Testis (tissue), 3 donors: Measurements from ENCODE around the gene ARHGEF10L. TPM values are rescaled to one million over a fixed set of nuclear protein-coding genes. Genes with fewer than 3 reads are reported as not detected.

Experiments
- DNase-seq: peaks from one replicate; pipeline ENCODE4 v3.0.0-alpha.2; 2019
- H3K27ac ChIP-seq, 2 donors: fragments of 200-600 bp; sonication (generic); one replicate each; pipeline ENCODE4 v1.5.1; 2019
- H3K27me3 ChIP-seq: fragments of 200-600 bp; sonication (generic); one replicate; pipeline ENCODE4 v1.5.1; 2019
- H3K36me3 ChIP-seq: fragments of 200-600 bp; sonication (generic); one replicate; pipeline ENCODE4 v1.5.1; 2017; ENCODE audit warnings: low read depth; ENCODE audit errors: missing control alignments
- H3K4me1 ChIP-seq: fragments of 200-600 bp; sonication (generic); one replicate; pipeline ENCODE4 v1.5.1; 2019
- H3K4me3 ChIP-seq, 2 donors: fragments of 200-600 bp; sonication (generic); one replicate each; pipeline ENCODE4 v1.5.1; 2017 to 2019
- H3K9me3 ChIP-seq: fragments of 200-600 bp; sonication (generic); one replicate; pipeline ENCODE4 v1.5.1; 2017
- POLR2A ChIP-seq: fragments of 450-650 bp; IDR thresholded peaks from one replicate; pipeline ENCODE4 v1.6.1; 2017; ENCODE audit warnings: antibody characterized with exemption, mild to moderate bottlenecking, moderate library complexity
- WGBS, 2 donors: methylation state at CpG; one replicate each; pipeline ENCODE4 v1.1.5; 2018; 5-methylcytosine and 5-hydroxymethylcytosine counted together
- intact Hi-C: fragments of 100-400 bp; cut with DNase I; formaldehyde crosslinking; loops from one replicate; pipeline ENCODE4 v1.15.1; 2023; ENCODE audit warnings: low total_unique reads
- polyA plus RNA-seq: library from polyadenylated mRNA; stranded (reverse); fragments of 350-450 nt; fragmentation: Illumina TruSeq; extraction: RNeasy Lipid Tissue Mini Kit (QIAGEN cat#74804); gene quantifications from one replicate; pipeline ENCODE4 v1.2.3, GENCODE V29; 2014; ENCODE audit warnings: low read depth, low replicate concordance; ENCODE audit not compliant: insufficient read depth
- total RNA-seq, 2 donors: library from RNA; depleted of rRNA; stranded (reverse); fragments of >200 nt; gene quantifications; one replicate each; pipeline ENCODE4 v1.2.3, GENCODE V29; 2016
- TF ChIP-seq, protein P1 (sequence below), 3 experiments: fragments of 450-650 bp in 2 of 3; fragments of 200-600 bp in 1 of 3; sonication (generic) in 1 of 3; IDR thresholded peaks; one replicate each; pipeline ENCODE4 v1.5.1; 2016 to 2019; ENCODE audit warnings: antibody characterized with exemption in 3 of 3, mild to moderate bottlenecking in 2 of 3, moderate library complexity in 1 of 3

Gene ARHGEF10L
- total and polyA plus RNA-seq, 3 donors from 2014 or later = 13.5 to 20.3 (median 18.4) TPM

DNA sequence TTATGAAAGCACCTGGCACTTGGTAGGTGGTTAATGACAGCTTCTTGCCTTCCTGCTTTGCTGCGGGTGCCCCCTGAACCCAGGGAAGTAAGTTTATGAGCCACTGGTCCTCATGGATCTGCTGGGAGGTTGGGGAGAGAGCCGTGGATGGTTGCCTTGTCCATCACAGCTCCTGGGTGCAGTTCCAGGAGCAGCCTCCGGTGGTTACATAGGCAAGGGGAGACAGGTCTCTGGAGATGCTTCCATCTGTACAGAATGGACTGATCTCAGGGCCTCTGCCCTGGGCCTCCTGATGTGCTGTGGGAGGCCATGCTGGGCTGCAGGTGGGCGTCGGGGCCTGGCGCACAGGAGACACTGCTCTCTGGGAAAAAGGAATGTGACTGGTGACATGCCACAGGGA is 31.6 kb upstream of the ARHGEF10L start:
- H3K9me3 ChIP-seq = no peaks in the 10 kb centered on the region
- no peak overlapping the region for H3K4me3 ChIP-seq
- H3K36me3 ChIP-seq = no peaks in the 10 kb centered on the region
- DNase-seq = no peak
- no peaks in the 10 kb centered on the region for H3K27me3 ChIP-seq
- H3K27ac ChIP-seq = no peak overlapping the region
- 43 to 92% methylated on average over 2 to 6 of the region's 6 CpGs for WGBS, 2 donors
- no peaks in the 10 kb centered on the region for H3K4me1 ChIP-seq
- TF ChIP-seq, protein P1, sequence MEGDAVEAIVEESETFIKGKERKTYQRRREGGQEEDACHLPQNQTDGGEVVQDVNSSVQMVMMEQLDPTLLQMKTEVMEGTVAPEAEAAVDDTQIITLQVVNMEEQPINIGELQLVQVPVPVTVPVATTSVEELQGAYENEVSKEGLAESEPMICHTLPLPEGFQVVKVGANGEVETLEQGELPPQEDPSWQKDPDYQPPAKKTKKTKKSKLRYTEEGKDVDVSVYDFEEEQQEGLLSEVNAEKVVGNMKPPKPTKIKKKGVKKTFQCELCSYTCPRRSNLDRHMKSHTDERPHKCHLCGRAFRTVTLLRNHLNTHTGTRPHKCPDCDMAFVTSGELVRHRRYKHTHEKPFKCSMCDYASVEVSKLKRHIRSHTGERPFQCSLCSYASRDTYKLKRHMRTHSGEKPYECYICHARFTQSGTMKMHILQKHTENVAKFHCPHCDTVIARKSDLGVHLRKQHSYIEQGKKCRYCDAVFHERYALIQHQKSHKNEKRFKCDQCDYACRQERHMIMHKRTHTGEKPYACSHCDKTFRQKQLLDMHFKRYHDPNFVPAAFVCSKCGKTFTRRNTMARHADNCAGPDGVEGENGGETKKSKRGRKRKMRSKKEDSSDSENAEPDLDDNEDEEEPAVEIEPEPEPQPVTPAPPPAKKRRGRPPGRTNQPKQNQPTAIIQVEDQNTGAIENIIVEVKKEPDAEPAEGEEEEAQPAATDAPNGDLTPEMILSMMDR (IDR thresholded peaks at IDR 0.05) = no peak
- TF ChIP-seq POLR2A = no peak
- intact Hi-C loops = no loop called here

GRCh38 chr1:17509363-17509762 is 30.1 kb upstream of the ARHGEF10L start:
- Histone ChIP-seq H3K4me1 (no peaks in the 10 kb centered on the region), H3K4me3 (no peak overlapping the region), H3K36me3 (no peaks in the 10 kb centered on the region), H3K9me3 (no peaks in the 10 kb centered on the region), H3K27me3 (no peaks in the 10 kb centered on the region), H3K27ac (no peak overlapping the region)
- intact Hi-C loops = no loop called here
- DNase-seq = no peak
- 73 to 86% methylated on average over 3 to 8 of the region's 8 CpGs for WGBS, 2 donors
- TF ChIP-seq POLR2A = no peak
- TF ChIP-seq, protein P1 (IDR thresholded peaks at IDR 0.05) = no peak

- H3K27ac ChIP-seq = no peak overlapping the region
- H3K4me3 ChIP-seq = no peak overlapping the region
- DNase-seq = no peak
- no peak for TF ChIP-seq POLR2A
- TF ChIP-seq, protein P1 (IDR thresholded peaks at IDR 0.05) = no peak
- H3K36me3 ChIP-seq = no peaks in the 10 kb centered on the region
- intact Hi-C loops = no loop called here
- H3K27me3 ChIP-seq = no peaks in the 10 kb centered on the region
- 96 to 100% methylated on average over 3 of the region's 3 CpGs for WGBS, 2 donors
- H3K4me1 ChIP-seq = no peaks in the 10 kb centered on the region
- H3K9me3 ChIP-seq = no peaks in the 10 kb centered on the region
These were observed 29.4 kb upstream of the ARHGEF10L start for GRCh38 chr1:17510138-17510537.

DNA sequence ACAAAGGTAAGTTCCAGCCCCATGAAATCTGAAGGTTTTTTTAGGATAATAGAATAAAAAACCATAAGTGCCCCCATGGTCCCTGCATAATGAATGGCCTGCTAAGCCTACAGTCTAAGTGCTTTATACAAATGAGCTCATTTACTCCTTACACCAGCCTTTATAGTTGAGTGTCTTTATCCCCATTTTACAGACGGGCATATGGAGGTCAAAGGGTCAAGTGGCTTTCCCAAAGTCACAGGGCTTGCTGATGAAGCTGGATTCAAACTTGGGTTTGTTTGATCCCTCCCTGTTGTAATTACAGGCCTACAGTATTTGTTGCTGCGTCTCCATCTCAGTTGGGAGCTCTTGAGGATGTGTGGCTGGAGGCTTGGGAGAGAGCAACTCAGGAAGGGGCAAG is 28.3 kb upstream of the ARHGEF10L start:
- Histone ChIP-seq H3K4me1 (peaks cover 3% of the 10 kb centered on the region), H3K27ac (no peak overlapping the region), H3K27me3 (no peaks in the 10 kb centered on the region), H3K4me3 (no peak overlapping the region), H3K36me3 (no peaks in the 10 kb centered on the region), H3K9me3 (no peaks in the 10 kb centered on the region)
- 92% methylated on average over 2 of the region's 2 CpGs for WGBS, 2 donors
- intact Hi-C loops = no loop called here
- no peak for DNase-seq
- TF ChIP-seq POLR2A = no peak
- TF ChIP-seq, protein P1 (IDR thresholded peaks at IDR 0.05) = no peak

GRCh38 chr1:17513131-17513530 is 26.4 kb upstream of the ARHGEF10L start:
- 85 to 90% methylated on average over 4 of the region's 4 CpGs for WGBS, 2 donors
- no peak for TF ChIP-seq POLR2A
- TF ChIP-seq, protein P1 (IDR thresholded peaks at IDR 0.05) = no peak
- no peaks in the 10 kb centered on the region for H3K9me3 ChIP-seq
- no peak overlapping the region for H3K4me3 ChIP-seq
- DNase-seq = no peak
- H3K27me3 ChIP-seq = no peaks in the 10 kb centered on the region
- no peaks in the 10 kb centered on the region for H3K36me3 ChIP-seq
- H3K27ac ChIP-seq = no peak overlapping the region
- peaks cover 5% of the 10 kb centered on the region for H3K4me1 ChIP-seq
- intact Hi-C loops = no loop called here
